HepG2 (cell line): ENCODE data around the gene RNF5. TPM values are rescaled to one million over a fixed set of nuclear protein-coding genes. Genes with fewer than 3 reads are reported as not detected.
A peak's percentile ranks its signal among the peaks of the same experiment; 100 is the strongest.

Experiments
- AGO2 ChIP-seq: fragments of 200-400 bp; formaldehyde crosslinking; optimal IDR thresholded peaks from 2 replicates; pipeline ENCODE3; 2017; ENCODE audit warnings: mild to moderate bottlenecking, low read depth, low read length, moderate library complexity
- BORCS8-MEF2B ChIP-seq: sonication (generic); formaldehyde crosslinking; IDR thresholded peaks from 2 replicates; pipeline ENCODE4 v1.8.0; 2022; ENCODE audit warnings: mild to moderate bottlenecking, missing genetic modification reagents
- FOXK2 ChIP-seq: fragments of 450-650 bp; IDR thresholded peaks from 2 replicates; pipeline ENCODE4 v1.6.1; 2016
- HNRNPUL1 ChIP-seq: fragments of 200-400 bp; formaldehyde crosslinking; IDR thresholded peaks from 2 replicates; pipeline ENCODE4 v1.6.1; 2017; ENCODE audit warnings: low read depth, mild to moderate bottlenecking, low read length, moderate library complexity
- NCOA1 ChIP-seq: sonication (generic); formaldehyde crosslinking; IDR thresholded peaks from 2 replicates; pipeline ENCODE4 v1.9.0; 2021; ENCODE audit warnings: missing genetic modification reagents
- NCOA2 ChIP-seq: sonication (generic); formaldehyde crosslinking; IDR thresholded peaks from 2 replicates; pipeline ENCODE4 v1.8.0; 2022; ENCODE audit warnings: inconsistent platforms
- TRIM24 ChIP-seq: sonication (generic); formaldehyde crosslinking; IDR thresholded peaks from 2 replicates; pipeline ENCODE4 v1.8.0; 2022; ENCODE audit warnings: mild to moderate bottlenecking, missing genetic modification reagents
- ZFP82 ChIP-seq: sonication (generic); formaldehyde crosslinking; IDR thresholded peaks from 2 replicates; pipeline ENCODE4 v1.5.1; 2020; ENCODE audit warnings: mild to moderate bottlenecking, missing genetic modification reagents, borderline replicate concordance
- ZMYM2 ChIP-seq: sonication (generic); formaldehyde crosslinking; IDR thresholded peaks from 2 replicates; pipeline ENCODE4 v1.8.0; 2022; ENCODE audit warnings: mild to moderate bottlenecking, missing genetic modification reagents
- ZNF557 ChIP-seq: sonication (generic); formaldehyde crosslinking; IDR thresholded peaks from 2 replicates; pipeline ENCODE4 v1.4.0; 2020; ENCODE audit warnings: missing genetic modification reagents
- ZNF616 ChIP-seq: sonication (generic); formaldehyde crosslinking; IDR thresholded peaks from 2 replicates; pipeline ENCODE4 v1.5.0; 2020; ENCODE audit warnings: low read depth, mild to moderate bottlenecking, missing genetic modification reagents
- ZSCAN20 ChIP-seq: sonication (generic); formaldehyde crosslinking; IDR thresholded peaks from 2 replicates; pipeline ENCODE4 v1.4.0; 2020; ENCODE audit warnings: missing genetic modification reagents, mild to moderate bottlenecking, borderline replicate concordance
- ZSCAN21 ChIP-seq: sonication (generic); formaldehyde crosslinking; IDR thresholded peaks from 2 replicates; pipeline ENCODE4 v1.8.0; 2022; ENCODE audit warnings: mild to moderate bottlenecking, missing genetic modification reagents, moderate library complexity, borderline replicate concordance
- polyA plus RNA-seq, 8 experiments: library from polyadenylated mRNA; depleted of rRNA in 3 of 8; stranded (reverse) in 7 of 8; unstranded in 1 of 8; fragments of >200 nt; fragmentation: Illumina TruSeq in 4 of 8; extraction: Trizol in 4 of 8; gene quantifications; 2 replicates each; pipeline versions ENCODE4 v1.2.1 to v1.2.3, GENCODE V29; 2011 to 2016; ENCODE audit warnings: low read depth in 4 of 8, missing spikeins in 1 of 8, mixed read lengths in 1 of 8; ENCODE audit not compliant: insufficient read depth in 1 of 8
- total RNA-seq, 5 experiments: library from RNA; depleted of rRNA; stranded (reverse); fragments of >200 nt; fragmentation: Illumina TruSeq; extraction: Trizol; gene quantifications; 2 replicates each; pipeline ENCODE4 v1.2.3, GENCODE V29; 2016; ENCODE audit warnings: low read depth in 1 of 5
- TF ChIP-seq, protein P1 (sequence below): sonication (generic); formaldehyde crosslinking; IDR thresholded peaks from 2 replicates; pipeline ENCODE4 v1.5.0; 2020; ENCODE audit warnings: mild to moderate bottlenecking, missing genetic modification reagents
- TF ChIP-seq, protein P2 (sequence below): sonication (generic); formaldehyde crosslinking; IDR thresholded peaks from 2 replicates; pipeline ENCODE4 v1.8.0; 2022; ENCODE audit warnings: missing genetic modification reagents, mild to moderate bottlenecking, moderate library complexity, borderline replicate concordance
- TF ChIP-seq, protein P3 (sequence below): sonication (generic); formaldehyde crosslinking; IDR thresholded peaks from 2 replicates; pipeline ENCODE4 v1.4.0; 2020; ENCODE audit warnings: missing genetic modification reagents, borderline replicate concordance
- TF ChIP-seq, protein P4 (sequence below): sonication (generic); formaldehyde crosslinking; IDR thresholded peaks from 2 replicates; pipeline ENCODE4 v1.4.0; 2020; ENCODE audit warnings: mild to moderate bottlenecking, missing genetic modification reagents, borderline replicate concordance

The RNF5 gene
- total and polyA plus RNA-seq, 2 of the 13 experiments (the other 11 are each of a cell fraction or from before 2014, with no cell fraction given): 98.0 to 131 TPM

DNA sequence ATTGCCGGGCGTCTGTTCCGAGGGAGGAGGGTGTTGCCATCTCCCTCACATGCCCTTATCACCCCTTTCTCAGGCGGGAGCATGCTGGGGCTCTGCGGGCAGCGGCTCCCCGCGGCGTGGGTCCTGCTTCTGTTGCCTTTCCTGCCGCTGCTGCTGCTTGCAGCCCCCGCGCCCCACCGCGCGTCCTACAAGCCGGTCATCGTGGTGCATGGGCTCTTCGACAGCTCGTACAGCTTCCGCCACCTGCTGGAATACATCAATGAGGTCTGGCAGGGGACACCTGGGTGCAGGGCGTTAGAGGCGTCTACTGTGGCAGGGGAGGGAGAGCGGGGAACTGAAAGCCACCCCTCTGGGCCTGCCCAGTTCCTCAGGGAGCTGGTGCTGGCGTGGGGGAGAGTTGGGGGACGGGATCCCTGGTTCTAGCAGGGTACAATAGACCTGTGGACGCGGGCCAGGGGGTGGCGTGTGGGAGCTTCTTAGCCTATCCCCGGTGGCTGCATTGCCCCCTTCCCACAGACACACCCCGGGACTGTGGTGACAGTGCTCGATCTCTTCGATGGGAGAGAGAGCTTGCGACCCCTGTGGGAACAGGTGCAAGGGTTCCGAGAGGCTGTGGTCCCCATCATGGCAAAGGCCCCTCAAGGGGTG lies 23.6 kb upstream of the RNF5 start (continued):
- TF ChIP-seq, protein P1, sequence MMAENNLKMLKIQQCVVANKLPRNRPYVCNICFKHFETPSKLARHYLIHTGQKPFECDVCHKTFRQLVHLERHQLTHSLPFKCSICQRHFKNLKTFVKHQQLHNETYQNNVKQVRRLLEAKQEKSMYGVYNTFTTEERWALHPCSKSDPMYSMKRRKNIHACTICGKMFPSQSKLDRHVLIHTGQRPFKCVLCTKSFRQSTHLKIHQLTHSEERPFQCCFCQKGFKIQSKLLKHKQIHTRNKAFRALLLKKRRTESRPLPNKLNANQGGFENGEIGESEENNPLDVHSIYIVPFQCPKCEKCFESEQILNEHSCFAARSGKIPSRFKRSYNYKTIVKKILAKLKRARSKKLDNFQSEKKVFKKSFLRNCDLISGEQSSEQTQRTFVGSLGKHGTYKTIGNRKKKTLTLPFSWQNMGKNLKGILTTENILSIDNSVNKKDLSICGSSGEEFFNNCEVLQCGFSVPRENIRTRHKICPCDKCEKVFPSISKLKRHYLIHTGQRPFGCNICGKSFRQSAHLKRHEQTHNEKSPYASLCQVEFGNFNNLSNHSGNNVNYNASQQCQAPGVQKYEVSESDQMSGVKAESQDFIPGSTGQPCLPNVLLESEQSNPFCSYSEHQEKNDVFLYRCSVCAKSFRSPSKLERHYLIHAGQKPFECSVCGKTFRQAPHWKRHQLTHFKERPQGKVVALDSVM: no peak
- TF ChIP-seq ZNF616 (CRISPR knock-in tag): no peak
- TF ChIP-seq ZMYM2 (CRISPR knock-in tag): no peak
- 0 out of 2 replicates have a peak, but pooled peaks have one; percentile 21 for TF ChIP-seq BORCS8-MEF2B
- TF ChIP-seq, protein P2, sequence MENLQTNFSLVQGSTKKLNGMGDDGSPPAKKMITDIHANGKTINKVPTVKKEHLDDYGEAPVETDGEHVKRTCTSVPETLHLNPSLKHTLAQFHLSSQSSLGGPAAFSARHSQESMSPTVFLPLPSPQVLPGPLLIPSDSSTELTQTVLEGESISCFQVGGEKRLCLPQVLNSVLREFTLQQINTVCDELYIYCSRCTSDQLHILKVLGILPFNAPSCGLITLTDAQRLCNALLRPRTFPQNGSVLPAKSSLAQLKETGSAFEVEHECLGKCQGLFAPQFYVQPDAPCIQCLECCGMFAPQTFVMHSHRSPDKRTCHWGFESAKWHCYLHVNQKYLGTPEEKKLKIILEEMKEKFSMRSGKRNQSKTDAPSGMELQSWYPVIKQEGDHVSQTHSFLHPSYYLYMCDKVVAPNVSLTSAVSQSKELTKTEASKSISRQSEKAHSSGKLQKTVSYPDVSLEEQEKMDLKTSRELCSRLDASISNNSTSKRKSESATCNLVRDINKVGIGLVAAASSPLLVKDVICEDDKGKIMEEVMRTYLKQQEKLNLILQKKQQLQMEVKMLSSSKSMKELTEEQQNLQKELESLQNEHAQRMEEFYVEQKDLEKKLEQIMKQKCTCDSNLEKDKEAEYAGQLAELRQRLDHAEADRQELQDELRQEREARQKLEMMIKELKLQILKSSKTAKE (CRISPR knock-in tag): peak; percentile 57; the same call in 1 of the 2 replicates
- TF ChIP-seq TRIM24: no peak
- no peak for TF ChIP-seq FOXK2
- no peak for TF ChIP-seq ZFP82 (CRISPR knock-in tag)
- TF ChIP-seq AGO2: peak; percentile 74
- TF ChIP-seq NCOA1 (CRISPR knock-in tag): no peak
- no peak for TF ChIP-seq ZSCAN20 (CRISPR knock-in tag)
- no peak for TF ChIP-seq HNRNPUL1
- TF ChIP-seq ZSCAN21 (CRISPR knock-in tag): peak; percentile 29; the same call in 1 of the 2 replicates
- no peak for TF ChIP-seq ZNF557
- TF ChIP-seq, protein P3, sequence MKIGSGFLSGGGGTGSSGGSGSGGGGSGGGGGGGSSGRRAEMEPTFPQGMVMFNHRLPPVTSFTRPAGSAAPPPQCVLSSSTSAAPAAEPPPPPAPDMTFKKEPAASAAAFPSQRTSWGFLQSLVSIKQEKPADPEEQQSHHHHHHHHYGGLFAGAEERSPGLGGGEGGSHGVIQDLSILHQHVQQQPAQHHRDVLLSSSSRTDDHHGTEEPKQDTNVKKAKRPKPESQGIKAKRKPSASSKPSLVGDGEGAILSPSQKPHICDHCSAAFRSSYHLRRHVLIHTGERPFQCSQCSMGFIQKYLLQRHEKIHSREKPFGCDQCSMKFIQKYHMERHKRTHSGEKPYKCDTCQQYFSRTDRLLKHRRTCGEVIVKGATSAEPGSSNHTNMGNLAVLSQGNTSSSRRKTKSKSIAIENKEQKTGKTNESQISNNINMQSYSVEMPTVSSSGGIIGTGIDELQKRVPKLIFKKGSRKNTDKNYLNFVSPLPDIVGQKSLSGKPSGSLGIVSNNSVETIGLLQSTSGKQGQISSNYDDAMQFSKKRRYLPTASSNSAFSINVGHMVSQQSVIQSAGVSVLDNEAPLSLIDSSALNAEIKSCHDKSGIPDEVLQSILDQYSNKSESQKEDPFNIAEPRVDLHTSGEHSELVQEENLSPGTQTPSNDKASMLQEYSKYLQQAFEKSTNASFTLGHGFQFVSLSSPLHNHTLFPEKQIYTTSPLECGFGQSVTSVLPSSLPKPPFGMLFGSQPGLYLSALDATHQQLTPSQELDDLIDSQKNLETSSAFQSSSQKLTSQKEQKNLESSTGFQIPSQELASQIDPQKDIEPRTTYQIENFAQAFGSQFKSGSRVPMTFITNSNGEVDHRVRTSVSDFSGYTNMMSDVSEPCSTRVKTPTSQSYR (CRISPR knock-in tag): peak; percentile 67
- TF ChIP-seq NCOA2 (CRISPR knock-in tag): no peak
- TF ChIP-seq, protein P4, sequence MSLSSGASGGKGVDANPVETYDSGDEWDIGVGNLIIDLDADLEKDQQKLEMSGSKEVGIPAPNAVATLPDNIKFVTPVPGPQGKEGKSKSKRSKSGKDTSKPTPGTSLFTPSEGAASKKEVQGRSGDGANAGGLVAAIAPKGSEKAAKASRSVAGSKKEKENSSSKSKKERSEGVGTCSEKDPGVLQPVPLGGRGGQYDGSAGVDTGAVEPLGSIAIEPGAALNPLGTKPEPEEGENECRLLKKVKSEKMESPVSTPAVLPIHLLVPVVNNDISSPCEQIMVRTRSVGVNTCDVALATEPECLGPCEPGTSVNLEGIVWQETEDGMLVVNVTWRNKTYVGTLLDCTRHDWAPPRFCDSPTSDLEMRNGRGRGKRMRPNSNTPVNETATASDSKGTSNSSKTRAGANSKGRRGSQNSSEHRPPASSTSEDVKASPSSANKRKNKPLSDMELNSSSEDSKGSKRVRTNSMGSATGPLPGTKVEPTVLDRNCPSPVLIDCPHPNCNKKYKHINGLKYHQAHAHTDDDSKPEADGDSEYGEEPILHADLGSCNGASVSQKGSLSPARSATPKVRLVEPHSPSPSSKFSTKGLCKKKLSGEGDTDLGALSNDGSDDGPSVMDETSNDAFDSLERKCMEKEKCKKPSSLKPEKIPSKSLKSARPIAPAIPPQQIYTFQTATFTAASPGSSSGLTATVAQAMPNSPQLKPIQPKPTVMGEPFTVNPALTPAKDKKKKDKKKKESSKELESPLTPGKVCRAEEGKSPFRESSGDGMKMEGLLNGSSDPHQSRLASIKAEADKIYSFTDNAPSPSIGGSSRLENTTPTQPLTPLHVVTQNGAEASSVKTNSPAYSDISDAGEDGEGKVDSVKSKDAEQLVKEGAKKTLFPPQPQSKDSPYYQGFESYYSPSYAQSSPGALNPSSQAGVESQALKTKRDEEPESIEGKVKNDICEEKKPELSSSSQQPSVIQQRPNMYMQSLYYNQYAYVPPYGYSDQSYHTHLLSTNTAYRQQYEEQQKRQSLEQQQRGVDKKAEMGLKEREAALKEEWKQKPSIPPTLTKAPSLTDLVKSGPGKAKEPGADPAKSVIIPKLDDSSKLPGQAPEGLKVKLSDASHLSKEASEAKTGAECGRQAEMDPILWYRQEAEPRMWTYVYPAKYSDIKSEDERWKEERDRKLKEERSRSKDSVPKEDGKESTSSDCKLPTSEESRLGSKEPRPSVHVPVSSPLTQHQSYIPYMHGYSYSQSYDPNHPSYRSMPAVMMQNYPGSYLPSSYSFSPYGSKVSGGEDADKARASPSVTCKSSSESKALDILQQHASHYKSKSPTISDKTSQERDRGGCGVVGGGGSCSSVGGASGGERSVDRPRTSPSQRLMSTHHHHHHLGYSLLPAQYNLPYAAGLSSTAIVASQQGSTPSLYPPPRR (CRISPR knock-in tag): no peak
